ENCODE data around the gene XPR1.

The XPR1 gene

DNA sequence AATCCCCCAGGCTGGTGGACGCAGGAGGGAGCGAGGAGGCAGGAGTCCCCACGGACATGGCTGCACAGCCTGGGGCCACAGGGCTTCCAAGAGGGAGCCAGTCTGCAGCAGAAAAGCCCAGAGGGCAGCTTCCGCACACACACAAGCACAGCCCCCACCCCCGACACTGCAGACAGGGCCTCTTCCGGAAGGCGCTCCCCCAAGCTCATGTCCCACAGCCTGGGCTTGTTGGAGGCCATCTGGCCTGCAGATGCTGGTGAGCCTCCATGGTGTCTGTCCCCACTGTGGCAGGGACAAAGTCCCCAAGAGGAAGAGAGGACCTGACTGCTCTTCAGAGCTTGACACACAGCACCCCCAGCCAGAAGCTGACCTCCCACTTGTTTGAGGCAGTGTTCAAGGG, 267.4 kb downstream of the XPR1 start:
- intact Hi-C loops (cut with DNase I; ENCODE audit: low total_unique reads) = no loop called here
- DNase-seq = no peak
- Histone ChIP-seq H3K4me1 (no peaks in the 10 kb centered on the region), H3K27ac (no peak overlapping the region), H3K36me3 (no peaks in the 10 kb centered on the region), H3K9me3 (no peaks in the 10 kb centered on the region), H3K4me3 (no peak overlapping the region), H3K27me3 (no peaks in the 10 kb centered on the region)
- TF ChIP-seq, protein P1, sequence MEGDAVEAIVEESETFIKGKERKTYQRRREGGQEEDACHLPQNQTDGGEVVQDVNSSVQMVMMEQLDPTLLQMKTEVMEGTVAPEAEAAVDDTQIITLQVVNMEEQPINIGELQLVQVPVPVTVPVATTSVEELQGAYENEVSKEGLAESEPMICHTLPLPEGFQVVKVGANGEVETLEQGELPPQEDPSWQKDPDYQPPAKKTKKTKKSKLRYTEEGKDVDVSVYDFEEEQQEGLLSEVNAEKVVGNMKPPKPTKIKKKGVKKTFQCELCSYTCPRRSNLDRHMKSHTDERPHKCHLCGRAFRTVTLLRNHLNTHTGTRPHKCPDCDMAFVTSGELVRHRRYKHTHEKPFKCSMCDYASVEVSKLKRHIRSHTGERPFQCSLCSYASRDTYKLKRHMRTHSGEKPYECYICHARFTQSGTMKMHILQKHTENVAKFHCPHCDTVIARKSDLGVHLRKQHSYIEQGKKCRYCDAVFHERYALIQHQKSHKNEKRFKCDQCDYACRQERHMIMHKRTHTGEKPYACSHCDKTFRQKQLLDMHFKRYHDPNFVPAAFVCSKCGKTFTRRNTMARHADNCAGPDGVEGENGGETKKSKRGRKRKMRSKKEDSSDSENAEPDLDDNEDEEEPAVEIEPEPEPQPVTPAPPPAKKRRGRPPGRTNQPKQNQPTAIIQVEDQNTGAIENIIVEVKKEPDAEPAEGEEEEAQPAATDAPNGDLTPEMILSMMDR (IDR thresholded peaks at IDR 0.05) = no peak

DNA sequence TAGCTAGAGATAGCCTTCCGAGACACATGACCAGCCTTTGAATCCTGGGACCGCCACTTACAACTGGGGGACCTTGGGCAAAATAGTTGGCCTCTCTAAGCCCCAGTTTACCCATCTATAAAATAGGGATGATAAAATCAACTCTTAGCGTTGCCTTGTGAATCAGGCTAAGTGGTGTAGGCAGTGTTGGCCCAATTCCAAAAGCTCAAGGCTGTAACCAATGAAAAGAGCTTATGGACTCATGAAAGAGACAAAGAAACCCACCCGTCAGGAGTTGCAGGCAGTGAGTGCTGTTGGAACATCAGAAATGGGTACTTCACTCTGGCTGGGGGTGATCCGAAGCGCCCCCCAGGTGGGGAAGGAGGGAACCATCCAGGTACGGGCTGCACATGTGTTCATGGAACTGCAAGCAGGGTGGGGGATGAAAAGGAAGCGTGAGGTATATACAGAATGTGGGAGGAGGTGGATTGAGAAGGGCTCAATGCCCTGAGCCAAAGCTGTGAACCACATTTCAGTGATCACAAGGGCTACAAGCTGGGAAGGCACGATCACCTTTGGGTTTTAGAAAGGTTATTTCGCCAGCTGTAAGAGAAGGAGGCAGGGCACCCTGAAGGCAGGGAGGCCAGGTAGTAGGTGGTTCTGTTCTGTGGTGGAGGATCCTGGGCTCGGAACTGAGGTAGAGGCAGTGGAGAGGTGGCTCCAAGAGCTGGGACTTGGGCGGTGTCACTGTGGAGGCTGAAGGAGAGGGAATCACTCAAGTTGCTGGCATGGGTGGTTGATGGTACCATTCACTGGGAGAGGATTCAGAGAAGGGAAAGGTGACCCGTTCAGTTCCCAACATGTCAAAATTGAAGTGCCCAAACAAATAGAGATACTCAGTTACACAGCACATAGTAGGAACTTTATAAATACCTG, 269.5 kb downstream of the XPR1 start:
- no peaks in the 10 kb centered on the region for H3K36me3 ChIP-seq
- H3K4me3 ChIP-seq = no peak overlapping the region
- H3K27ac ChIP-seq = no peak overlapping the region
- H3K9me3 ChIP-seq = no peaks in the 10 kb centered on the region
- TF ChIP-seq, protein P1 (IDR thresholded peaks at IDR 0.05) = no peak
- intact Hi-C loops (cut with DNase I; ENCODE audit: low total_unique reads) = no loop called here
- no peak for DNase-seq
- H3K27me3 ChIP-seq = no peaks in the 10 kb centered on the region
- no peaks in the 10 kb centered on the region for H3K4me1 ChIP-seq

- no peaks in the 10 kb centered on the region for H3K9me3 ChIP-seq
Measured at GRCh38 chr1:180902541-180902940, 270.7 kb downstream of the XPR1 start.

DNA sequence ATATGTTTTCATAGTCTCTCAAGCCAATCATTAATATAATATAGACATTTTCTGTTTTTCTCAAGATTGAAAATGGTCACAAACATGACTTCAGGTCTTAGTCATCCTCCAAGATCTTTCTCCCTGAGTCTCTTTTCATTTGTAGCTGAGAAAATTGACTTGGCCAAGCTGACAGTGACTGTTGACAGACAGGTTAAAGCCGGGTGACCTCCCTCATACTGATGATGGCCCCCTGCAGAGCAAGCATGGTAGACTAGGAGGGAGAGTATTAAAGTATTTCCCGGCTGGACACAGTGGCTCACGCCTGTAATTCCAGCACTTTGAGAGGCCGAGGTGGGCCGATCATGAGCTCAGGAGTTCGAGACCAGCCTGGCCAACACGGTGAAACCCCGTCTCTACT, 274.1 kb downstream of the XPR1 start:
- Histone ChIP-seq H3K27me3 (no peaks in the 10 kb centered on the region), H3K4me3 (no peak overlapping the region), H3K4me1 (peaks cover 0 to 11% (median 3%) of the 10 kb centered on the region in 4 donors), H3K9me3 (no peaks in the 10 kb centered on the region), H3K27ac (no peak overlapping the region), H3K36me3 (no peaks in the 10 kb centered on the region)
- intact Hi-C loops (cut with DNase I; ENCODE audit: low total_unique reads) = no loop called here
- TF ChIP-seq, protein P1 (IDR thresholded peaks at IDR 0.05) = no peak
- no peak for DNase-seq

More at GRCh38 chr1:180902541-180902940, 270.7 kb downstream of the XPR1 start:
- no peak for DNase-seq
- Histone ChIP-seq H3K4me3 (no peak overlapping the region), H3K4me1 (no peaks in the 10 kb centered on the region), H3K27me3 (no peaks in the 10 kb centered on the region), H3K36me3 (no peaks in the 10 kb centered on the region), H3K27ac (no peak overlapping the region)
- intact Hi-C loops (cut with DNase I; ENCODE audit: low total_unique reads) = no loop called here
- TF ChIP-seq, protein P1 (IDR thresholded peaks at IDR 0.05) = no peak

GRCh38 chr1:180906511-180906910, 274.7 kb downstream of the XPR1 start:
- Histone ChIP-seq H3K4me3 (no peak overlapping the region), H3K4me1 (peaks cover 0 to 17% (median 5%) of the 10 kb centered on the region in 4 donors), H3K9me3 (no peaks in the 10 kb centered on the region), H3K36me3 (no peaks in the 10 kb centered on the region), H3K27me3 (no peaks in the 10 kb centered on the region), H3K27ac (no peak overlapping the region)
- TF ChIP-seq, protein P1 (IDR thresholded peaks at IDR 0.05) = no peak
- intact Hi-C loops (cut with DNase I; ENCODE audit: low total_unique reads) = no loop called here
- no peak for DNase-seq
